SK-N-SH (cell line): ENCODE data around the gene CALML4. TPM values are rescaled to one million over a fixed set of nuclear protein-coding genes. Genes with fewer than 3 reads are reported as not detected.

ENCODE experiments used
- CTCF ChIA-PET: fragments of 300-600, 350-600 bp; formaldehyde crosslinking; extraction: SDS; loops from one replicate; lab custom pipeline; 2021; lab: Yijun Ruan, JAX
- POLR2A ChIA-PET: fragments of 350-600 bp; sonication (Branson Sonifier 250); formaldehyde crosslinking; extraction: SDS; loops from one replicate; lab custom pipeline; 2020; ENCODE audit warnings: antibody characterized with exemption, inconsistent platforms; lab: Yijun Ruan, JAX
- DNase-seq: peaks from one replicate; pipeline ENCODE4 v3.0.0; 2012
- H2AFZ ChIP-seq: fragments of 200-600 bp; sonication (generic); 2 replicates; pipeline ENCODE4 v1.8.1; 2016; ENCODE audit warnings: antibody characterized with exemption, mild to moderate bottlenecking, low read depth
- H3F3A ChIP-seq: fragments of 200-600 bp; sonication (generic); replicated peaks from 2 replicates; pipeline ENCODE3; 2016; ENCODE audit warnings: antibody characterized with exemption, mild to moderate bottlenecking; ENCODE audit not compliant: insufficient read depth
- H3K27ac ChIP-seq, 2 experiments: fragments of 200-500 bp in 1 of 2; fragments of 200-600 bp in 1 of 2; sonication (Bioruptor generic) in 1 of 2; sonication (generic), shearing (Covaris generic) in 1 of 2; 2 replicates each; pipeline versions ENCODE4 v1.5.1 to v1.6.1; 2014 to 2016; ENCODE audit warnings: low read depth in 2 of 2, inconsistent platforms in 1 of 2, low read length in 1 of 2, mild to moderate bottlenecking in 1 of 2, mixed read lengths in 1 of 2
- H3K27me3 ChIP-seq: fragments of 200-600 bp; sonication (generic), shearing (Covaris generic); 2 replicates; pipeline ENCODE4 v1.6.1; 2016; ENCODE audit warnings: mixed run types; ENCODE audit not compliant: insufficient read depth
- H3K36me3 ChIP-seq, 2 experiments: fragments of 200-500 bp in 1 of 2; fragments of 200-600 bp in 1 of 2; sonication (Bioruptor generic) in 1 of 2; sonication (generic) in 1 of 2; replicated peaks in 1 of 2; 2 replicates each; pipeline versions ENCODE3 to v1.5.1; 2014 to 2016; ENCODE audit warnings: low read length in 1 of 2, mild to moderate bottlenecking in 1 of 2; ENCODE audit not compliant: insufficient read depth in 2 of 2, control insufficient read depth in 1 of 2
- H3K4me1 ChIP-seq, 2 experiments: fragments of 200-500 bp in 1 of 2; fragments of 200-600 bp in 1 of 2; sonication (Bioruptor generic) in 1 of 2; sonication (generic), shearing (Covaris generic) in 1 of 2; 2 replicates each; pipeline versions ENCODE4 v1.5.1 to v1.6.1; 2014 to 2016; ENCODE audit warnings: low read depth in 1 of 2, low read length in 1 of 2, mixed run types in 1 of 2; ENCODE audit not compliant: insufficient read depth in 2 of 2, control insufficient read depth in 1 of 2
- H3K4me2 ChIP-seq: fragments of 200-600 bp; sonication (generic), shearing (Covaris generic); 2 replicates; pipeline ENCODE4 v1.6.1; 2017; ENCODE audit warnings: mixed run types
- H3K4me3 ChIP-seq, 2 experiments: fragments of 200-500 bp in 1 of 2; fragments of 200-600 bp in 1 of 2; sonication (Bioruptor generic) in 1 of 2; sonication (generic), shearing (Covaris generic) in 1 of 2; 2 replicates each; pipeline versions ENCODE4 v1.5.1 to v1.8.1; 2014 to 2016; ENCODE audit warnings: low read depth in 2 of 2, inconsistent platforms in 1 of 2, low read length in 1 of 2, mild to moderate bottlenecking in 1 of 2, mixed read lengths in 1 of 2, moderate library complexity in 1 of 2
- H3K79me2 ChIP-seq: fragments of 200-600 bp; sonication (generic); 2 replicates; pipeline ENCODE4 v1.8.1; 2017; ENCODE audit warnings: mild to moderate bottlenecking; ENCODE audit not compliant: insufficient read depth
- H3K9ac ChIP-seq: fragments of 200-600 bp; sonication (generic); 2 replicates; pipeline ENCODE4 v1.6.1; 2017; ENCODE audit warnings: mixed run types
- H3K9me2 ChIP-seq: fragments of 200-600 bp; sonication (generic); 2 replicates; pipeline ENCODE4 v1.6.1; 2017; ENCODE audit warnings: mixed run types
- H3K9me3 ChIP-seq: fragments of 200-600 bp; sonication (generic); 2 replicates; pipeline ENCODE4 v1.6.1; 2017; ENCODE audit warnings: mixed run types, mild to moderate bottlenecking, moderate library complexity
- H4K20me1 ChIP-seq: fragments of 200-600 bp; sonication (generic); 2 replicates; pipeline ENCODE4 v1.6.1; 2017; ENCODE audit warnings: mild to moderate bottlenecking, mixed run types; ENCODE audit not compliant: insufficient read depth
- CHD2 ChIP-seq: fragments of 150-350 bp; IDR thresholded peaks from 2 replicates; pipeline ENCODE4 v1.6.1; 2018; ENCODE audit warnings: low read length; ENCODE audit not compliant: partially characterized antibody
- EZH2phosphoT487 ChIP-seq: fragments of 200-600 bp; sonication (generic); IDR thresholded peaks from 2 replicates; pipeline ENCODE4 v1.6.1; 2017; ENCODE audit warnings: low read depth, mixed run types, mild to moderate bottlenecking, antibody characterized with exemption, moderate library complexity, borderline replicate concordance
- FOSL2 ChIP-seq: IDR thresholded peaks from 2 replicates; pipeline ENCODE4 v1.4.0; 2012; ENCODE audit warnings: low read depth, mild to moderate bottlenecking, moderate library complexity, borderline replicate concordance
- FOXJ3 ChIP-seq: sonication (generic); formaldehyde crosslinking; IDR thresholded peaks from 2 replicates; pipeline ENCODE4 v1.5.1; 2020; ENCODE audit warnings: mild to moderate bottlenecking, missing genetic modification reagents
- FOXM1 ChIP-seq: IDR thresholded peaks from 2 replicates; pipeline ENCODE4 v1.4.0; 2012; ENCODE audit warnings: low read depth, mild to moderate bottlenecking
- GABPA ChIP-seq: IDR thresholded peaks from 2 replicates; pipeline ENCODE4 v1.4.0; 2012; ENCODE audit warnings: low read depth, mild to moderate bottlenecking
- NRF1 ChIP-seq: IDR thresholded peaks from 2 replicates; pipeline ENCODE4 v1.6.1; 2012; ENCODE audit warnings: low read depth, mild to moderate bottlenecking, low read length
- POLR2AphosphoS5 ChIP-seq: IDR thresholded peaks from 2 replicates; pipeline ENCODE4 v1.6.1; 2012; ENCODE audit warnings: low read depth, low read length
- RCOR1 ChIP-seq: fragments of 150-350 bp; IDR thresholded peaks from 2 replicates; pipeline ENCODE4 v1.6.1; 2017; ENCODE audit warnings: antibody characterized with exemption, low read length
- RFX5 ChIP-seq: IDR thresholded peaks from 2 replicates; pipeline ENCODE4 v1.6.1; 2012; ENCODE audit warnings: mild to moderate bottlenecking, improper control_type of control experiment, low read length
- WGBS: methylation state at CpG from one replicate; pipeline ENCODE4 v1.1.6; 2017; ENCODE audit warnings: low lambda C conversion rate; 5-methylcytosine and 5-hydroxymethylcytosine counted together
- polyA plus RNA-seq, 3 experiments: library from polyadenylated mRNA; depleted of rRNA; stranded (reverse); fragments of >200 nt; gene quantifications; 2 replicates each; pipeline ENCODE4 v1.2.3, GENCODE V29; 2012
- TF ChIP-seq, protein P1 (sequence below): IDR thresholded peaks from 2 replicates; pipeline ENCODE4; 2012
- TF ChIP-seq, protein P2 (sequence below): IDR thresholded peaks from 2 replicates; pipeline ENCODE4 v1.4.0; 2012; ENCODE audit warnings: low read depth, borderline replicate concordance
- TF ChIP-seq, protein P3 (sequence below): fragments of 150-350 bp; IDR thresholded peaks from 2 replicates; pipeline ENCODE4 v1.6.1; 2016; ENCODE audit warnings: mild to moderate bottlenecking, low read depth, low read length
- TF ChIP-seq, protein P4 (sequence below): IDR thresholded peaks from 2 replicates; pipeline ENCODE4 v1.4.0; 2012; ENCODE audit warnings: low read depth

Gene CALML4
- polyA plus RNA-seq, 1 of the 3 experiments (the other 2 are of a cell fraction) = 3.1 TPM

DNA sequence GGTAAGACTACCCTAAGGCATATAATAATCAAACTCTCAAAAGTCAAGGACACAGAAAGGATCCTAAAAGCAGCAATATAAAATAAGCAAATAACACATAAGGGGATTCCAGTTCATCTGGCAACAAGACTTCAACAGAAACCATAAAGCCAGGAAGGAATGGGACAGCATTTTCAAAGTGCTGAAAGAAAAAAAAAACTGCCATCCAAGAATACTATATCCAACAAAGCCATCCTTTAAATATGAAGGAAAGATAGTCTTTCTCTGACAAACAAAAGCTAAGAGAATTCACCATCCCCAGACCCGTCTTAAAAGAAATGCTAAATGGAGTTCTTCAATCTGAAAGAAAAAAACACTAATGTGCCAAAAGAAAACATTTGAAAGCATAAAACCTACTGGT, 39.1 kb upstream of the CALML4 start:
- Histone ChIP-seq H3K27me3 (no peaks in the 10 kb centered on the region), H3K9ac (no peak overlapping the region), H3K4me3 (no peak overlapping the region), H3K9me2 (no peaks in the 10 kb centered on the region), H4K20me1 (no peaks in the 10 kb centered on the region), H3K4me1 (no peaks in the 10 kb centered on the region), H3K79me2 (no peaks in the 10 kb centered on the region), H3K9me3 (0 out of 2 replicates have a peak, but pooled peaks cover 9% of the 10 kb centered on the region), H3F3A (no peaks in the 10 kb centered on the region), H3K4me2 (no peak overlapping the region), H3K36me3 (no peaks in the 10 kb centered on the region), H2AFZ (no peak overlapping the region), H3K27ac (no peak overlapping the region)
- POLR2A ChIA-PET = interaction anchor here (0.6 kb wide), 1 partner anchor 14 kb away, joined by 4 read pairs; no protein-coding TSS in a partner anchor
- no peak for TF ChIP-seq NRF1
- no peak for TF ChIP-seq RFX5
- TF ChIP-seq, protein P1, sequence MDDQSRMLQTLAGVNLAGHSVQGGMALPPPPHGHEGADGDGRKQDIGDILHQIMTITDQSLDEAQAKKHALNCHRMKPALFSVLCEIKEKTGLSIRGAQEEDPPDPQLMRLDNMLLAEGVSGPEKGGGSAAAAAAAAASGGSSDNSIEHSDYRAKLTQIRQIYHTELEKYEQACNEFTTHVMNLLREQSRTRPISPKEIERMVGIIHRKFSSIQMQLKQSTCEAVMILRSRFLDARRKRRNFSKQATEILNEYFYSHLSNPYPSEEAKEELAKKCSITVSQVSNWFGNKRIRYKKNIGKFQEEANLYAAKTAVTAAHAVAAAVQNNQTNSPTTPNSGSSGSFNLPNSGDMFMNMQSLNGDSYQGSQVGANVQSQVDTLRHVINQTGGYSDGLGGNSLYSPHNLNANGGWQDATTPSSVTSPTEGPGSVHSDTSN = no peak
- TF ChIP-seq, protein P2, sequence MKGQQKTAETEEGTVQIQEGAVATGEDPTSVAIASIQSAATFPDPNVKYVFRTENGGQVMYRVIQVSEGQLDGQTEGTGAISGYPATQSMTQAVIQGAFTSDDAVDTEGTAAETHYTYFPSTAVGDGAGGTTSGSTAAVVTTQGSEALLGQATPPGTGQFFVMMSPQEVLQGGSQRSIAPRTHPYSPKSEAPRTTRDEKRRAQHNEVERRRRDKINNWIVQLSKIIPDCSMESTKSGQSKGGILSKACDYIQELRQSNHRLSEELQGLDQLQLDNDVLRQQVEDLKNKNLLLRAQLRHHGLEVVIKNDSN = no peak
- TF ChIP-seq, protein P3, sequence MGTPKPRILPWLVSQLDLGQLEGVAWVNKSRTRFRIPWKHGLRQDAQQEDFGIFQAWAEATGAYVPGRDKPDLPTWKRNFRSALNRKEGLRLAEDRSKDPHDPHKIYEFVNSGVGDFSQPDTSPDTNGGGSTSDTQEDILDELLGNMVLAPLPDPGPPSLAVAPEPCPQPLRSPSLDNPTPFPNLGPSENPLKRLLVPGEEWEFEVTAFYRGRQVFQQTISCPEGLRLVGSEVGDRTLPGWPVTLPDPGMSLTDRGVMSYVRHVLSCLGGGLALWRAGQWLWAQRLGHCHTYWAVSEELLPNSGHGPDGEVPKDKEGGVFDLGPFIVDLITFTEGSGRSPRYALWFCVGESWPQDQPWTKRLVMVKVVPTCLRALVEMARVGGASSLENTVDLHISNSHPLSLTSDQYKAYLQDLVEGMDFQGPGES = no peak
- no peak for TF ChIP-seq RCOR1
- TF ChIP-seq CHD2 = no peak
- TF ChIP-seq FOXM1 = no peak
- no peak for TF ChIP-seq EZH2phosphoT487
- TF ChIP-seq GABPA = no peak
- TF ChIP-seq, protein P4, sequence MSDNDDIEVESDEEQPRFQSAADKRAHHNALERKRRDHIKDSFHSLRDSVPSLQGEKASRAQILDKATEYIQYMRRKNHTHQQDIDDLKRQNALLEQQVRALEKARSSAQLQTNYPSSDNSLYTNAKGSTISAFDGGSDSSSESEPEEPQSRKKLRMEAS = no peak
- TF ChIP-seq POLR2AphosphoS5 = no peak
- WGBS = 81% methylated on average over 1 of the region's 1 CpG
- DNase-seq = no peak
- CTCF ChIA-PET = interaction anchor here (1.5 to 2.4 kb wide), 2 partner anchors 9 to 62 kb away, joined by 4 to 10 read pairs; no protein-coding TSS in a partner anchor

DNA sequence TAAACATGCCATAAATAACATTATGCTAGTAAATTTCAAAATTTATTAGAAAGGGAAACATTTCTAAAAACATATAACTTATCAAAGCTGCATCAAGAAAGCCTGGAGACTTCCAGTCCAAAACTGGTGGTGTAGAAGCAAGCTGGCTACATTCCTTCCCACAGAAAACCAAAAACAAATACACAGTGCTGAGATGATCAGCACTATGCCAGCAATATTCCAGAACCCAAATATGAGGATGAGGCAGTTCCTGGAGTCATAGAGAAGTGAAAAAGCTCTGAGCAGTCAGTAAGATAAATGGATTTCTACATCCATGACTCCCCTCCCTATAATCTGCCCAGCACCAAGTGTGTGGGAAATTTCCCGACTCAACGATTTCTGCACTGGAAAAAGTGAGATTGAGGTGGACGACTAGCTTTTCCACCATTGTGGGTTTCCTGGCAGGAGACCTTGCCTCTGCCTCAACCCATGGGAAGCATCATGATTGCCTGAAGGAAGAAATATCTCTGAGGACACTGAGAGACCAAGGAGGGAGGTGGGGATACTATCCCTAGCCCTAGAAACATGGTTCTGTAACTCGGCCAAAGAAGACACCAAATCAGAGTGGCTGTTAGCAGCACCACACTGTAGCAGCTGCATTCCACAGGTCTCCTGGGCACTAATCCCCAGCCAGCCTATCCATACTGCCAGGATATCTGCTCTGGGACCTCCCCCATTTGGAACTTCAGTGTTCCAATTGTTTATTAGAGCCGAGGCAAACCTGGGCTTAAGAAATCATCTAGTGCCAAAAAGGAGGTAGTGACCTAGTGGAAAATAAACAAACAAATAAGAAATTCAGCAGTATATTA, 36.2 kb upstream of the CALML4 start:
- Histone ChIP-seq H3K4me2 (no peak overlapping the region), H2AFZ (no peak overlapping the region)
- WGBS = 70% methylated on average over 5 of the region's 5 CpGs

More for the DNA sequence above, 36.2 kb upstream of the CALML4 start:
- H3K36me3 ChIP-seq = peaks cover 0 to 4% of the 10 kb centered on the region in 2 experiments
- CTCF ChIA-PET = interaction anchor here (0.7 to 3.8 kb wide), 2 partner anchors 12 to 30 kb away, joined by 3 to 17 read pairs; no protein-coding TSS in a partner anchor
- no peaks in the 10 kb centered on the region for H3K4me1 ChIP-seq
- 0 out of 2 replicates have a peak, but pooled peaks cover 9% of the 10 kb centered on the region for H3K9me3 ChIP-seq
- H3K9ac ChIP-seq = no peak overlapping the region
- H3K27ac ChIP-seq = no peak overlapping the region
- POLR2A ChIA-PET = no interaction called here
- DNase-seq = no peak
- H3K79me2 ChIP-seq = no peaks in the 10 kb centered on the region
- H3F3A ChIP-seq = no peaks in the 10 kb centered on the region
- H3K9me2 ChIP-seq = no peaks in the 10 kb centered on the region
- no peak overlapping the region for H3K4me3 ChIP-seq
- no peaks in the 10 kb centered on the region for H4K20me1 ChIP-seq
- H3K27me3 ChIP-seq = no peaks in the 10 kb centered on the region
- TF ChIP-seq FOXJ3 (no peak), FOSL2 (no peak)
